Measurements from ENCODE around the gene NAA20.
A peak's percentile ranks its signal among the peaks of the same experiment; 100 is the strongest.

The NAA20 gene

DNA sequence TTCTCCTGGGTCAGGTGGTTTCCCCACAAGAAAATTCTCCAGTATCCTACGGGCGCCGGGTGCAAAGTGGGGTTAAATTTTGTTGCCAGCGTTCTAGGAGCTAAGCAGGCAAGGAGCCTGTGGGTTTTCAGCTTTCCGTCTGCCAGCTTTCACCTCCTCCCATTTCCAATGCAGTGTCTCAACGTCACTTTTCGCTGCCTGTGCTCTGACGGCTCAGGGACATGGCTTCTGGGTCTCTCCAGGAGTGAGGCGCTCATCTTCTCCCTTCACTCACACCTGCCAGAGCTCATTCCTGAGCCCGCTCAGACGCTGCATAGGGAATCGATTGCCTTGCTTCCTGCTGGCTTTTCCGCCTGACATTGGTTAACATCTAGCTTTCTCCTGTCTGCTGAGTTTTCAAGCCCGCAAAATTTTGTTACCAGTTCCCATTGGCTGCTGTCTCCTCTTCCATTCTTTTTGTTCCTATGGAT lies 7.3 kb upstream of the NAA20 start:
- DNase-seq = peak in 30 of 42 donors; percentile 15 to 70 (median 50)
- intact Hi-C loops (cut with DNase I) = no loop called here

DNA sequence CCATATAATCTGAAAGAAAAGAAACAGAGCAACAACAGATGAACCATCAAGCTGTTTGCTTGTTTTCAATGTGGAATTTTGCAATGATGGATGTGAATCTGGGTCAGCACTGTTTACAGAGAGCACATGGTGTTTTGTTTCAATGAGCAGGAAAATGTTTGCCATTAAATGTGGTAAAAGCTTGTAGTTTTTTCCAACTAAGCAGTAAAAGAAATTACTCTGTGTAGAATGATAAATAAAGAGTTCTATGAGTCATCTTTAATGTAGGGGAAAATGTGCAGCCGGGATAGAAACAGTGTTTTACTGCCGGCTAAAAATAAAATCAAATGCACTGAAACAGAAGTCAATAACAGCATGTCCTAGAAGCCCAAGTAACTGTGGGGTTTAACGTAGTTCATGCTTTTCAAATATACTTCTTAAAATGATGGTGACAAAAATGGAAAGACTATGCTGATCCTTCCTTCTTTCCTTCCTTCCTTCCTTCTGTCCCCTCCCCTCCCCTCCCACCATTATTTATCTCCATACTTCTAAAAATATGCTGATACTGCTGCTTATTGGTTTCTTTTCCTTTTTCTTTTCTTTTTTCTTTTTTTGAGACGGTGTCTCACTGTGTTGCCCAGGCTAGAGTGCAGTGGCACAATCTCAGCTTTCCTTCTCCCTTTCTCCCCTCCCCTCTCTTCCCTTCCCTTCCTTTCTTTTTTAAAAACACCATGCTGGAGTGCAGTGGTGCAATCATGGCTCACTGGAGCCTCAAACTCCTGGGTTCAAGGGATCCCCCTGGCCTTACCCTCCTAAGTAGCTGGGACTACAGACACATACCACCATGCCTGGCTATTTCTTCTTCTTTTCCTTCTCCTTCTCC lies 6.3 kb upstream of the NAA20 start:
- peak in 1 of 42 donors; percentile 21 for DNase-seq
- intact Hi-C loops (cut with DNase I) = no loop called here

DNA sequence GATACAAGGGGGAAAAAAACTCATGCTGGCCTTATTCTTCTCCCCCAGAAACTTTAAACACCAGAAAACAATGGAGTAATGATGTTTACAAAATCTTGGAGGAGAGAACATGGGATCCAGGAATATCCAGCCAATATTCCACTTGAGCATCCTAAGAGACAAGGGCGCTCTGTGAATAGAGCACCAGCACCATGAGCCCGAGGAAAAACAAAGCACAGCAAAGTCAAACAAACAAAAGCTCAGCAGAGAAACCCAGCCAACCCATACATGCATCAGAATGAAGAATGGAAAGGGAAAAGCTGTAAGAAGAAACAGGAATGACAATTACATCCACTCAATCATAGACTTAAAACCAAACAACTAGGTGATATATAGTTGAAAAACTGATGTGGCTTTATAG lies 4.6 kb upstream of the NAA20 start:
- DNase-seq = peak in 15 of 42 donors; percentile 35 to 71 (median 48)
- intact Hi-C loops (cut with DNase I) = no loop called here

GRCh38 chr20:20014659-20015058 lies 2.5 kb upstream of the NAA20 start:
- intact Hi-C loops (cut with DNase I) = no loop called here

DNA sequence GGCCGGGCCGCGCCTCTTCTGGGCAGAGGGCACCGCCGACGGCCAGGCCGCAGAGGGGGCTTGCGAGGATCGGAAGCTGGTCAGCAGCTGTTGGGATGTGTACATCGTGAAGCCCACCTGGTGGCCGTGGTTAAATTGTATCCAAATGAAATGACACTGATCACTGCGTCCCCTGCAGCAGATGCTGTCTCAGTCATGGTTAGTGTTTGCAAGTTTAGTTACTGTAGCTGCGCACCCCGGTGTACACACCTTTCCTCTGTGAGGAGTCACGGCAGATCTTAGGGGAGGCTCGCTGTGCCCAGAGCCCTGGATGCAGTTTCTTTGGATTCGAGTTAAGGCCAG lies 653 bp downstream of the NAA20 start:
- no peak for DNase-seq
- intact Hi-C loops (cut with DNase I) = no loop called here

More at GRCh38 chr20:20014659-20015058, 2.5 kb upstream of the NAA20 start:
- DNase-seq = peak in 1 of 42 donors; percentile 16

DNA sequence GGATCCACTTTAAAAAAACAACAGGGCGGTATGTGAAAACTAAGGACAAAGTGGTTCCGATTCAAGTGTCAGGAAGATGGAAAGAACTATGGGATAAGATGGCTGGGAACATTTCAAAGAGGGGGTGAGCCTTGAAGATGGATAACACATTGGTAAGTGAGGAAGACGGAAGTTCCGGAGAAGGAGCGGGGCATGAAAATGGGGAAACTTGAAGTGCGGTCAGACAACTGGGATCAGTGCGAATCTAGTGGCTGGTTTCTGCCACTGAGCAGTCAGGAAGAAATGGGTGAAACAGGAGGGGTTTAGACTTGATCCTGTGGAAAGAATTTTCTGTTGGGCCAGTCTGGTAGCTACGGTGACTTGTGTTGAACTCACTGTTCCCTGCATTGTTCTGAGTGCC lies 1.2 kb downstream of the NAA20 start:
- intact Hi-C loops (cut with DNase I) = no loop called here
- DNase-seq = no peak

DNA sequence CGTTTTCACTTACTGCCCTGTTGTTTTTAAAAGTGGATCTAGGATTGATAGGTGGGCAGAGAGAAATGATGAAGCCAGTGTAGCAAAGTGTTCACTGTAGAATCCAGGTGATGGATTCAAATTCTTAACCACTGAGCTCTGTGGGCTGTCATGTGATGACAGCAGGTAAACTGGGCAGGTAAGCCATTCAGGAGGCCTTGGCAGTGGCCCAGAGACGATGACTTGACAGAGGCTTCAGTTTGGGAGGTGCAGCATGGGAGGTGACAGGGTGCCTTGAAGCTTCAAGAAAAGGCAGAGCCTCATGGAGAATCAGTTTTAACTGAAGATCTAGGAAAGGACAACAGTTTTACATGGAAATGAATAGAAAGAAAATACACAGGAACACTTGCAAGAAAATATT lies 2.0 kb downstream of the NAA20 start:
- intact Hi-C loops (cut with DNase I) = no loop called here
- DNase-seq = no peak

DNA sequence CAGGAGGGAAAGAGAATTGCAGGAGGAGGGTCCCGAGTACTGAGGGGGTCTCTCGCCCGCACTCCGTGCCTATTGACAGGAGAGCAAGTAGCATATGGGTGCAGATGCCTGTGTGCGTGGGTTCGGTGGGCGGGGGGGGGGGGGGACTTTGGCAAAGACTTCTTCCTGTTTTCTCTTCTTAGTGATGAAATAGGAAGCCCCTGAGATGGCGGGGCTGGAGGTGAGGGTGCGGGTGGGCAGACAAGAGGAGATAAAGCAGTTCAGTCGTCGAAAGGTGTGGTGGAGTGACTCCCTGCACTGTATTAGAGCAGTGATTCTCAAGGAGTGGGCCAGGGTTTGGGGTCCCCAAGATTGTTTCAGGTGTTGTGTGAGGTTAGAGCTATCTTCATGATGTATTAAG lies 3.7 kb downstream of the NAA20 start:
- intact Hi-C loops (cut with DNase I) = no loop called here
- DNase-seq = no peak

DNA sequence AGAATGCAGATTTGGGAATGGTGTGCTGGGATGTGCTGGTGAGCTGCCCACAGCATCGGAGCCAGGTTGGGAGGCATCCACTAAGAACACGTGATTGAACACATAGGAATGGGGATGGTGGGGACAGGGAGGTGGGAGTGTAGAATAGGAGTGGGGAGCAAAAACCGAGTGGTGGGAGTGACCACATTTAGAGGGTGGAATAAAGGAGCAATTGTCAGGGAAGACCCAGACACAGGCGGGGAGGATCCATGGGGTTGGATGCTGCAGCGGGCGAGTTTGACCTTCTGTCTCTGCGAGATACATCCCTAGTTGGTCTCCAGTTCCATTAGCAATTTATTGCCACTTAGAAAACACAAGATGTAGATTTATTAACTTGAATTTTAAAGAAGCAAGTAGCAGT lies 4.7 kb downstream of the NAA20 start:
- intact Hi-C loops (cut with DNase I) = no loop called here

GRCh38 chr20:20022498-20022897 lies 5.3 kb downstream of the NAA20 start:
- DNase-seq = no peak
- intact Hi-C loops (cut with DNase I) = no loop called here

More for the DNA sequence above, 4.7 kb downstream of the NAA20 start:
- DNase-seq = no peak

DNA sequence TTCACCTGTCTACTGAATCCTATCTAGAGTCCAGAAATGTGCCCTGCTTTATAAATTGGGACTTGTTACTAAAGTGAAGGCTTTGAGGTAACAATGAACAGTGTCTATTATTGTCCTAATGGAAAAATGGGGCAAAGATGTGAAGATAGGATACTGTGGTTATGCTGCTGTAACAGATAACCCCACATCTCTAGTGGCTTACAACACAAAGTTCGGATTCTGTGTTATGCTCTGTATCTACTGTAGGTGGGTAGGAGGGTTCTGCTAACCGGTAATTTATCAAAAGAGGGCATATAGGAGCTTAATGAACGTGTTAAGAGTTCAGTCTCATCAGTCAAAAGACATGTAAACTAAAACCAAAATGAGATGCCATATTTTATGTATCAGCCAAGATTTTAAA lies 6.2 kb downstream of the NAA20 start:
- intact Hi-C loops (cut with DNase I) = no loop called here

GRCh38 chr20:20024942-20025341 lies 7.8 kb downstream of the NAA20 start:
- intact Hi-C loops (cut with DNase I) = no loop called here
- no peak for DNase-seq

More for the DNA sequence above, 6.2 kb downstream of the NAA20 start:
- no peak for DNase-seq

- DNase-seq = no peak
- intact Hi-C loops (cut with DNase I) = no loop called here
Observed at GRCh38 chr20:20027284-20027683, 10.1 kb downstream of the NAA20 start.

DNA sequence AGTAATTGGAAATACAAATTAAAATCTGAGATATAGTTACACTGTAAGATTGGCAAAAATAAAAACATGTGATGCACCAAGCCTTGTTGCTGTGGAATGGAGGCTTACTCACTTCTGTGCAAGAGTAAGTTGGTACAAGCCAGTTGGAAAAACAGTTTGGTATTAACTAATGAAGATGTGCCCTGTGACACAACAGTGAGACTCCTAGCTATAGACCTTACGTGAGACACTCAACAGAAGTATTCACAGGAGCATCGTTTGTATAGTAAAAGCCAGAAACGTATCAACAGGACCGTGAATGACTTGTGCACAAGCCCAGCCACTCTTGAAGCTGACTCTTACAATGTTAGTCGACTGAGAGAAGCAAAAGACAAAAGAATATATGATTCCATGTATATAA lies 14.6 kb downstream of the NAA20 start:
- intact Hi-C loops (cut with DNase I) = no loop called here

GRCh38 chr20:20034486-20034885 lies 17.3 kb downstream of the NAA20 start:
- intact Hi-C loops (cut with DNase I) = no loop called here
- no peak for DNase-seq

More for the DNA sequence above, 14.6 kb downstream of the NAA20 start:
- DNase-seq = no peak

GRCh38 chr20:20036756-20037155 lies 19.6 kb downstream of the NAA20 start:
- intact Hi-C loops (cut with DNase I) = no loop called here
- peak in 6 of 42 donors; percentile 15 to 51 (median 38) for DNase-seq

DNA sequence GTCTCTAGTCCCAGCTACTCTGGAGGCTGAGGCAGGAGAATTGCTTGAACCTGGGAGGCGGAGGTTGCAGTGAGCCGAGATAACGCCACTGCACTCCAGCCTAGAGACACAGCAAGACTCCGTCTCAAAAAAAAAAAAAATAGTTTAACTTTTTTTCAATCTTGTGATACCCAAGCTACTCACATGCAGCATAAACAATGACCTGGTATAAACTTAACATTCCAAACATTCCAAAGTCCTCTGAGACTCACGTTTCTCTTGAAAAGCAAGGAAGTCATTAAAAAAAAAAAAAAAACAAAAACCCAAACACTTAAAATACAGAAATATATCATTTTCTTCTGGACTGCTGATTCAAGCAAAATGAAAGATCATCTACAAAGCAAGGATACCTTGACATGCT lies 20.8 kb downstream of the NAA20 start:
- intact Hi-C loops (cut with DNase I) = no loop called here
- DNase-seq = no peak

DNA sequence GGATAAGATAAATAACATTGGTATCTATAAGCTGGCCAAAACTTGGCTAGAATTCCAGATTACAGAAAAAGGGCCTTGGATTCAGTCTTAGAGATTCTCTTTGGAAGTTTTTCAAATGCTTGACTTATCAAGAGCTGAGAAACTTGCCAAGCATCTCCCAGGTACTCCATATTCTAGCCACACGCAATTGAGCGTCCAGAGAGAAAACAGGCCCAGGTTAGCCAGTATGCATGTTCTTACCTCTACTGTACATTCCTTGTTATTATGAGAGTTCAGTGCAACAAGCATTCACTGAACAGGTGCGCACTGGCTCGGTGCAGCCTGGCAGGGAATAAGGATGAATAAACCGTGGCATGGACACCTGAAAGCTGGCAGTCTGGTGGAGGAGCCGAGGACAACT lies 21.4 kb downstream of the NAA20 start:
- DNase-seq = no peak
- intact Hi-C loops (cut with DNase I) = no loop called here

DNA sequence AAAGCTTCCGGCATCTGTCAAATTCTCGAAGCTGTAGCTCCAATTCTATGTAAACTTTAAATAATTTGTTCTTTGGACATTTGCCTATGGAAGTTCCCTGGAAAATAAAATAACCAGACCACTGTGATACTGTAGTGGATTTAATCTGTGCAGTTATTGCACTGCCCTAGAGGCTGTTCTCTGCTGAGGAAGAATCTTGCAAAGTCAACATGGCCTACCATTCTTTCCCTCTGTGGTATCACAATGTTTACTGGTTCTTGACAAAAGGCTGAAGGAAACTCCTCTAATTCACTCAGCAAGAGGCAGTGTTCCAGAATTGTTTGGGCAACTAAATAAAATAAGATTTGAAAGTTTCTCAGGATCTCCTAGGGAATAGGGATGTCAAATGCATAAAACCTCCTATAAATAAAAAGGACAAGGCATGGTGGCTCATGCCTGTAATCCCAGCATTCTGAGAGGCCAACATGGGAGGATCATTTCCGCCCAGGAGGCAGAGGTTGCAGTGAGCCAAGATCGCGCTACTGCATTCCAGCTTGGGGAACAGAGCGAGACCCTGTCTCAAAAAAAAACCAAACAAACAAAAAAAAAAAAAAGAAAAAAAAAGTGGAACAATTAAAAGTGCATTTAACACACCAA lies 22.7 kb downstream of the NAA20 start:
- intact Hi-C loops (cut with DNase I) = no loop called here
- DNase-seq = no peak

GRCh38 chr20:20051767-20052073 lies 34.6 kb downstream of the NAA20 start:
- intact Hi-C loops (cut with DNase I) = no loop called here
- no peak for DNase-seq

All from head of caudate nucleus (tissue), 42 donors.